ENCODE measurements around the gene ADAMTS17. TPM values are rescaled to one million over a fixed set of nuclear protein-coding genes. Genes with fewer than 3 reads are reported as not detected.

The ADAMTS17 gene
- total RNA-seq, 1 experiment from 2014 or later: 1.5 TPM

DNA sequence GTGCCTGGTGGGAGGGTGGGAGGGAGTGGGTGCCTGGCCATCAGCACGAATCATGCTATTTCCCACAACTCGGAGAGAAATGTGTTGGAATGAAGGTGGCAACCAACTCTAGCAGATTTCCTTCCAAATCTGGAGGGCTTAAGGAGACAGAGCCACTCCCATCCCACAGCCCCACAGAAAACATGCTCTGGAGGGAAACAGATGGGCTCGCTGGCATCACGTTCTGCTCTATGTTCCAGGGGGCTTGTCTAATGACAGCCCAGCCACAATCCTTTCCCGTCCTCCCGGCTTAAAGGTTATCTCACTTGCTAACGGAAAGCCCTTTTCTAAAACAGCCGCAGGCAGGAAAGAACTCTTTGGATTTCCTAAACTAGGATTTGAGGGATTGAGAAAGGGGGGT is 65.3 kb downstream of the ADAMTS17 start:
- Histone ChIP-seq H3K27me3 (replicated peaks; ENCODE audit: control insufficient read depth, insufficient read depth, low read length) (no peaks in the 10 kb centered on the region), H3K9me3 (peaks cover 10% of the 10 kb centered on the region), H3K4me3 (ENCODE audit: low read depth, low read length) (no peak overlapping the region), H3K36me3 (ENCODE audit: control insufficient read depth, insufficient read depth, low read length) (no peaks in the 10 kb centered on the region), H3K4me1 (no peaks in the 10 kb centered on the region)
- H3K9me3 Mint-ChIP-seq (ENCODE audit: unreplicated experiment): peaks cover 23% of the 10 kb centered on the region
- peaks cover 6% of the 10 kb centered on the region for H3K4me1 Mint-ChIP-seq (ENCODE audit: low read depth, unreplicated experiment)
- intact Hi-C loops (cut with micrococcal nuclease; ENCODE audit: unreplicated experiment): no loop called here
- H3K36me3 Mint-ChIP-seq (ENCODE audit: insufficient read depth, unreplicated experiment): no peaks in the 10 kb centered on the region
- H3K27ac Mint-ChIP-seq (ENCODE audit: unreplicated experiment): no peak overlapping the region
- no TSS peak for BruUV-seq (replicated peaks)
- H3K4me3 Mint-ChIP-seq (ENCODE audit: unreplicated experiment): no peak overlapping the region
- POLR2A ChIA-PET: no interaction called here
- no peaks in the 10 kb centered on the region for H3K27me3 Mint-ChIP-seq (ENCODE audit: insufficient read depth, unreplicated experiment)
- no peak for TF ChIP-seq CTCF (IDR thresholded peaks at IDR 0.05; ENCODE audit: insufficient read depth in 1 of 2, low read depth in 1 of 2, low read length in 1 of 2, severe bottlenecking in 1 of 2, unreplicated experiment in 1 of 2)
- CTCF ChIA-PET: no interaction called here
- no peak for DNase-seq

GRCh38 chr15:100275641-100276040 is 66.1 kb downstream of the ADAMTS17 start:
- ChIA-PET CTCF (no interaction called here), POLR2A (no interaction called here)
- intact Hi-C loops (cut with micrococcal nuclease; ENCODE audit: unreplicated experiment): no loop called here
- no peak overlapping the region for H3K4me3 Mint-ChIP-seq (ENCODE audit: unreplicated experiment)
- no peak overlapping the region for H3K4me3 ChIP-seq (ENCODE audit: low read depth, low read length)
- H3K36me3 ChIP-seq (ENCODE audit: control insufficient read depth, insufficient read depth, low read length): no peaks in the 10 kb centered on the region
- H3K27ac Mint-ChIP-seq (ENCODE audit: unreplicated experiment): no peak overlapping the region
- H3K9me3 Mint-ChIP-seq (ENCODE audit: unreplicated experiment): peaks cover 23% of the 10 kb centered on the region
- peaks cover 6% of the 10 kb centered on the region for H3K4me1 Mint-ChIP-seq (ENCODE audit: low read depth, unreplicated experiment)
- BruUV-seq (replicated peaks): no TSS peak
- no peaks in the 10 kb centered on the region for H3K27me3 ChIP-seq (replicated peaks; ENCODE audit: control insufficient read depth, insufficient read depth, low read length)
- H3K27me3 Mint-ChIP-seq (ENCODE audit: insufficient read depth, unreplicated experiment): no peaks in the 10 kb centered on the region
- H3K9me3 ChIP-seq: peaks cover 10% of the 10 kb centered on the region
- DNase-seq: no peak
- H3K36me3 Mint-ChIP-seq (ENCODE audit: insufficient read depth, unreplicated experiment): no peaks in the 10 kb centered on the region
- no peaks in the 10 kb centered on the region for H3K4me1 ChIP-seq
- no peak for TF ChIP-seq CTCF (IDR thresholded peaks at IDR 0.05; ENCODE audit: insufficient read depth in 1 of 2, low read depth in 1 of 2, low read length in 1 of 2, severe bottlenecking in 1 of 2, unreplicated experiment in 1 of 2)

GRCh38 chr15:100269831-100270230 is 71.9 kb downstream of the ADAMTS17 start:
- peaks cover 23% of the 10 kb centered on the region for H3K9me3 Mint-ChIP-seq (ENCODE audit: unreplicated experiment)
- no peak overlapping the region for H3K27ac Mint-ChIP-seq (ENCODE audit: unreplicated experiment)
- no peak overlapping the region for H3K4me3 Mint-ChIP-seq (ENCODE audit: unreplicated experiment)
- Histone ChIP-seq H3K9me3 (peaks cover 10% of the 10 kb centered on the region), H3K4me3 (ENCODE audit: low read depth, low read length) (no peak overlapping the region), H3K4me1 (no peaks in the 10 kb centered on the region), H3K36me3 (ENCODE audit: control insufficient read depth, insufficient read depth, low read length) (no peaks in the 10 kb centered on the region), H3K27me3 (replicated peaks; ENCODE audit: control insufficient read depth, insufficient read depth, low read length) (no peaks in the 10 kb centered on the region)
- TF ChIP-seq CTCF (IDR thresholded peaks at IDR 0.05; ENCODE audit: insufficient read depth in 1 of 2, low read depth in 1 of 2, low read length in 1 of 2, severe bottlenecking in 1 of 2, unreplicated experiment in 1 of 2): no peak
- ChIA-PET CTCF (no interaction called here), POLR2A (no interaction called here)
- H3K36me3 Mint-ChIP-seq (ENCODE audit: insufficient read depth, unreplicated experiment): no peaks in the 10 kb centered on the region
- no peaks in the 10 kb centered on the region for H3K4me1 Mint-ChIP-seq (ENCODE audit: low read depth, unreplicated experiment)
- no TSS peak for BruUV-seq (replicated peaks)
- no peak for DNase-seq
- H3K27me3 Mint-ChIP-seq (ENCODE audit: insufficient read depth, unreplicated experiment): peaks cover 3% of the 10 kb centered on the region
- intact Hi-C loops (cut with micrococcal nuclease; ENCODE audit: unreplicated experiment): no loop called here
